Urinary bladder (tissue), 4 donors: ENCODE measurements around the gene PARP14. TPM values are rescaled to one million over a fixed set of nuclear protein-coding genes. Genes with fewer than 3 reads are reported as not detected.

Experiments
- DNase-seq: peaks from one replicate; pipeline ENCODE4 v3.0.0-alpha.2; 2015; ENCODE audit errors: extremely low spot score
- H3K27ac ChIP-seq: one replicate; pipeline ENCODE4 v1.5.1; 2013; ENCODE audit warnings: low read depth, mild to moderate bottlenecking, moderate library complexity
- H3K36me3 ChIP-seq: one replicate; pipeline ENCODE4 v1.6.1; 2013; ENCODE audit warnings: mild to moderate bottlenecking, moderate library complexity; ENCODE audit not compliant: insufficient read depth
- H3K4me1 ChIP-seq: one replicate; pipeline ENCODE4 v1.6.1; 2013; ENCODE audit warnings: mild to moderate bottlenecking, moderate library complexity; ENCODE audit not compliant: insufficient read depth
- H3K4me3 ChIP-seq: one replicate; pipeline ENCODE4 v1.5.1; 2013; ENCODE audit warnings: low read depth, low read length
- WGBS: extraction: QIAGEN DNeasy Blood & Tissue Kit; methylation state at CpG from one replicate; pipeline ENCODE4 v1.1.7; 2013; 5-methylcytosine and 5-hydroxymethylcytosine counted together
- polyA plus RNA-seq: library from polyadenylated mRNA; stranded (reverse); fragments of 200-250 nt; gene quantifications from one replicate; pipeline ENCODE4 v1.2.3, GENCODE V29; 2013
- total RNA-seq: library from RNA; depleted of rRNA; stranded (reverse); fragments of >200 nt; gene quantifications from one replicate; pipeline ENCODE4 v1.2.3, GENCODE V29; 2014
- donor health status: healthy with polysubstance abuse.
- donor health status: healthy.

Gene PARP14
- total and polyA plus RNA-seq, 2 donors = 9.7 to 52.0 TPM

DNA sequence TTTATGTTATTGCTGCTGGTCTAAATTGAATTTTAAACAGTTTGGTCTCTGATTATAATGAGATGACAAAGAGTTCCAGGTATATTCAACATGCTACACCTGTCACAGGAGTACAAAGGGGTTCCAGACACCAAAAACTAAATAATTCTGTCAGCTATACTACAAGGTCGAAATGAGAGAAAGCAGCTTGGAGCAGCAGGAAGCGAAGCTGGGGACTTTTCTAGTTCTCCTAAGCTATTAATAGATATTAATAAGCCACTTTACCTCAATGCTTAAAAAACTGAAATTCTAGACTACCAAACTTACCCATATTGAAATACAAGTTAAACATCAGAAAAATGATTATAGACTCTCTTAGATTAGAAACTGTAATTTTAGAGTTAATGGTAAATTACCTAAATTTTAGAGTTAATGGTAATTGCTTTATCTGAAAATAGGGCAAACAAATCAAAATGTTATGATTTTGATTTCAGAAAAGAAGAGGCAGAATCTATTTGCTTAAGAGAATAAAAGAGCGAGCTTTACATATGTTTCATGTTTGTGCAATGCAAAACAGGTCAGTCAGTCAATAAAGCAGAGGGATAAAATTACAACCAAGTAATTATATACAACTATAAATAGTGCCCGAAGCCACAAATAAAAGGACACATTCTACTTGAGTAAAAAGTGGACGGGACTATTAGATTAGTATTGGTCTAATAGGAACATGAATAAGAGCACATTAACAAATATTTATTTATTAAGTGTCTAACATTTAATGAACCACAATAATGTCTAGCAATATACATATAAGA, 96.2 kb downstream of the PARP14 start:
- H3K36me3 ChIP-seq = no peaks in the 10 kb centered on the region
- WGBS = 73% methylated on average over 5 of the region's 5 CpGs
- no peak overlapping the region for H3K27ac ChIP-seq
- H3K4me1 ChIP-seq = no peaks in the 10 kb centered on the region
- no peak for DNase-seq
- H3K4me3 ChIP-seq = no peak overlapping the region

DNA sequence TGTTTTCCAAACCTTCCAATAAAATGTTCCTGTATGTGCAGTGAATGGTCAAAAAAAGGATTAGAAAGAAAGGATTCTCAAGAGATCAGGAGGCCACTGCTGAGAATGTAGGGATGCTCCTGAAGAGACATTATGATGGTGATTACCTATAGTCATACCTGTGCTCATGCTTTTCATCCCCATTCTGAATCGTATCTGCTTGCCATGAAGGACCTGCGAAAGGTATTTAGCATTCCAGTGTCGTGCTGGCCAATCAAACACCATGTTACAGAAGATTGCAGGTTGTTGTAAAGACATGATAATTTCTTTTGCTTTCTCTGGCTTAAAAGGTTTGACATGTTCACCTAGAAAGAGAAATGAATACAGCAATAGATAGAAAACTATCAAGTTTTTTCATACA, 96.9 kb downstream of the PARP14 start:
- no peak for DNase-seq
- Histone ChIP-seq H3K4me3 (no peak overlapping the region), H3K36me3 (no peaks in the 10 kb centered on the region), H3K4me1 (no peaks in the 10 kb centered on the region), H3K27ac (no peak overlapping the region)
- 71% methylated on average over 3 of the region's 3 CpGs for WGBS

Other genes starting within 250 kb of the PARP14 start
- gene KPNA1, start 165.9 kb upstream of the PARP14 start, total RNA-seq = 38.0 TPM
- 22.5 TPM for gene KPNA1, start 165.9 kb upstream of the PARP14 start, polyA plus RNA-seq
- gene PARP9, start 116.5 kb upstream of the PARP14 start, total RNA-seq = 30.1 TPM
- 24.1 TPM for gene PARP9, start 116.5 kb upstream of the PARP14 start, polyA plus RNA-seq
- 31.7 TPM for gene DTX3L, start 116.5 kb upstream of the PARP14 start, total RNA-seq
- 12.8 TPM for gene DTX3L, start 116.5 kb upstream of the PARP14 start, polyA plus RNA-seq
- 1.3 TPM for gene PARP15, start 103.2 kb upstream of the PARP14 start, total RNA-seq
- 0.73 TPM for gene PARP15, start 103.2 kb upstream of the PARP14 start, polyA plus RNA-seq
- gene HSPBAP1, start 113.0 kb downstream of the PARP14 start, total RNA-seq = 13.2 TPM
- 5.7 TPM for gene HSPBAP1, start 113.0 kb downstream of the PARP14 start, polyA plus RNA-seq
- gene SLC49A4, start 114.2 kb downstream of the PARP14 start, total RNA-seq = 20.0 TPM
- 7.7 TPM for gene SLC49A4, start 114.2 kb downstream of the PARP14 start, polyA plus RNA-seq